OCI-LY3 (cell line): ENCODE results near the gene FXYD4.

Experiments used
- H2AFZ ChIP-seq: fragments of 200-600, 300-600 bp; shearing (Covaris generic); 2 replicates; pipeline ENCODE4 v1.6.0; 2014; ENCODE audit warnings: antibody characterized with exemption, low read depth, low read length
- H3K27ac ChIP-seq: fragments of 200-600, 300-600 bp; sonication (generic); 2 replicates; pipeline ENCODE4 v1.5.1; 2014; ENCODE audit warnings: mild to moderate bottlenecking, low read length, moderate library complexity, mixed read lengths
- H3K27me3 ChIP-seq: fragments of 200-600, 300-600 bp; sonication (generic); 2 replicates; pipeline ENCODE4 v1.6.1; 2014; ENCODE audit warnings: low read depth, low read length, mixed read lengths
- H3K36me3 ChIP-seq: fragments of 200-600, 300-600 bp; sonication (generic); replicated peaks from 2 replicates; pipeline ENCODE3; 2014; ENCODE audit warnings: low read depth, low read length, mixed read lengths
- H3K4me1 ChIP-seq: fragments of 300-600, 200-600 bp; sonication (generic); 2 replicates; pipeline ENCODE4 v1.6.1; 2014; ENCODE audit warnings: low read length, mixed read lengths
- H3K4me2 ChIP-seq: fragments of 200-600, 300-600 bp; sonication (generic); 2 replicates; pipeline ENCODE4 v1.6.1; 2014; ENCODE audit warnings: low read length, mixed read lengths
- H3K4me3 ChIP-seq: fragments of 300-600, 200-600 bp; sonication (generic); 2 replicates; pipeline ENCODE4 v1.5.1; 2014; ENCODE audit warnings: antibody characterized with exemption, mild to moderate bottlenecking, low read length, moderate library complexity
- H3K79me2 ChIP-seq: fragments of 300-600, 200-600 bp; shearing (Covaris generic); 2 replicates; pipeline ENCODE4 v1.6.1; 2014; ENCODE audit warnings: mild to moderate bottlenecking, low read length, mixed read lengths
- H3K9ac ChIP-seq: fragments of 300-600, 200-600 bp; shearing (Covaris generic); 2 replicates; pipeline ENCODE4 v1.6.0; 2014; ENCODE audit warnings: mild to moderate bottlenecking, low read length, moderate library complexity
- H3K9me3 ChIP-seq: fragments of 200-600, 300-600 bp; shearing (Covaris generic); 2 replicates; pipeline ENCODE4 v1.6.1; 2014; ENCODE audit warnings: low read length, mixed read lengths; ENCODE audit not compliant: insufficient read depth
- H4K20me1 ChIP-seq: fragments of 200-600, 300-600 bp; sonication (generic); 2 replicates; pipeline ENCODE4 v1.6.1; 2016; ENCODE audit warnings: low read length, mixed read lengths; ENCODE audit not compliant: insufficient read depth
- EZH2phosphoT487 ChIP-seq: fragments of 200-600 bp; shearing (Covaris generic); IDR thresholded peaks from 2 replicates; pipeline ENCODE4 v1.6.1; 2018; ENCODE audit warnings: antibody characterized with exemption, mixed run types, low read depth
- TF ChIP-seq, protein P1 (sequence below): fragments of 200-600, 300-600 bp; sonication (generic); IDR thresholded peaks from 2 replicates; pipeline ENCODE4 v1.5.1; 2014; ENCODE audit warnings: antibody characterized with exemption, low read length, low read depth

The FXYD4 gene

GRCh38 chr10:43384252-43385221, 13.1 kb downstream of the FXYD4 start:
- H2AFZ ChIP-seq, result no peak overlapping the region
- H3K27me3 ChIP-seq, result no peaks in the 10 kb centered on the region
- H4K20me1 ChIP-seq, result peaks cover 42% of the 10 kb centered on the region
- no peak overlapping the region for H3K9ac ChIP-seq
- peaks cover 34% of the 10 kb centered on the region for H3K36me3 ChIP-seq
- no peaks in the 10 kb centered on the region for H3K9me3 ChIP-seq
- TF ChIP-seq EZH2phosphoT487, result no peak
- TF ChIP-seq, protein P1, sequence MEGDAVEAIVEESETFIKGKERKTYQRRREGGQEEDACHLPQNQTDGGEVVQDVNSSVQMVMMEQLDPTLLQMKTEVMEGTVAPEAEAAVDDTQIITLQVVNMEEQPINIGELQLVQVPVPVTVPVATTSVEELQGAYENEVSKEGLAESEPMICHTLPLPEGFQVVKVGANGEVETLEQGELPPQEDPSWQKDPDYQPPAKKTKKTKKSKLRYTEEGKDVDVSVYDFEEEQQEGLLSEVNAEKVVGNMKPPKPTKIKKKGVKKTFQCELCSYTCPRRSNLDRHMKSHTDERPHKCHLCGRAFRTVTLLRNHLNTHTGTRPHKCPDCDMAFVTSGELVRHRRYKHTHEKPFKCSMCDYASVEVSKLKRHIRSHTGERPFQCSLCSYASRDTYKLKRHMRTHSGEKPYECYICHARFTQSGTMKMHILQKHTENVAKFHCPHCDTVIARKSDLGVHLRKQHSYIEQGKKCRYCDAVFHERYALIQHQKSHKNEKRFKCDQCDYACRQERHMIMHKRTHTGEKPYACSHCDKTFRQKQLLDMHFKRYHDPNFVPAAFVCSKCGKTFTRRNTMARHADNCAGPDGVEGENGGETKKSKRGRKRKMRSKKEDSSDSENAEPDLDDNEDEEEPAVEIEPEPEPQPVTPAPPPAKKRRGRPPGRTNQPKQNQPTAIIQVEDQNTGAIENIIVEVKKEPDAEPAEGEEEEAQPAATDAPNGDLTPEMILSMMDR, result no peak
- H3K27ac ChIP-seq, result no peak overlapping the region
- H3K4me3 ChIP-seq, result no peak overlapping the region
- no peak overlapping the region for H3K4me2 ChIP-seq
- H3K4me1 ChIP-seq, result no peaks in the 10 kb centered on the region
- H3K79me2 ChIP-seq, result peaks cover 16% of the 10 kb centered on the region

- no peak overlapping the region for H3K27ac ChIP-seq
Observed at GRCh38 chr10:43385412-43386004, 14.1 kb downstream of the FXYD4 start.

DNA sequence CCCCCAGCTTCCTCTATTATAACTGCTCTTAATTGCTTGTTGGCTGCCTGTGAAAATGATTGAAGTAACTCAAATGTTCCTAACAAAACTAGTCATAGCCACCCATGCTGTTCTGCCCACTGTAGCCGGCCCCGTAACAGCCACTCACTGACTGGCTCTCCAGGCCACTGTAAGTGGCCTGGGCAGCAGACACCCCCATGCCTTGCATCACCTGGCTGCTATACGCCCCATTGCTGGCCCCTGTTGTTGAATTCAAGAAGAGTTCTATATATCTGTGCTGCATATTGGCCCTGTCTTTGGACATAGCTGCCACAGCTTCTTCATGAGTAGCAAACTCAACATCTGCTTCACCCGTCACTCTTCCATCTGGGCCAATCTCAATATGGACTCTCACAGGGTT, 15.1 kb downstream of the FXYD4 start:
- TF ChIP-seq, protein P1, result no peak
- TF ChIP-seq EZH2phosphoT487, result no peak
- Histone ChIP-seq H3K4me2 (no peak overlapping the region), H3K9ac (no peak overlapping the region), H3K27me3 (no peaks in the 10 kb centered on the region), H3K4me1 (no peaks in the 10 kb centered on the region), H3K4me3 (no peak overlapping the region), H3K79me2 (peaks cover 36% of the 10 kb centered on the region), H3K9me3 (no peaks in the 10 kb centered on the region), H4K20me1 (peaks cover 61% of the 10 kb centered on the region), H3K36me3 (peaks cover 48% of the 10 kb centered on the region), H2AFZ (no peak overlapping the region), H3K27ac (no peak overlapping the region)

More at GRCh38 chr10:43385412-43386004, 14.1 kb downstream of the FXYD4 start:
- H4K20me1 ChIP-seq, result peaks cover 52% of the 10 kb centered on the region
- H3K36me3 ChIP-seq, result peaks cover 43% of the 10 kb centered on the region
- TF ChIP-seq, protein P1, result no peak
- TF ChIP-seq EZH2phosphoT487, result no peak
- no peak overlapping the region for H3K4me2 ChIP-seq
- peaks cover 25% of the 10 kb centered on the region for H3K79me2 ChIP-seq
- no peaks in the 10 kb centered on the region for H3K27me3 ChIP-seq
- H3K9me3 ChIP-seq, result no peaks in the 10 kb centered on the region
- H3K4me1 ChIP-seq, result no peaks in the 10 kb centered on the region
- H2AFZ ChIP-seq, result no peak overlapping the region
- no peak overlapping the region for H3K9ac ChIP-seq
- H3K4me3 ChIP-seq, result no peak overlapping the region

DNA sequence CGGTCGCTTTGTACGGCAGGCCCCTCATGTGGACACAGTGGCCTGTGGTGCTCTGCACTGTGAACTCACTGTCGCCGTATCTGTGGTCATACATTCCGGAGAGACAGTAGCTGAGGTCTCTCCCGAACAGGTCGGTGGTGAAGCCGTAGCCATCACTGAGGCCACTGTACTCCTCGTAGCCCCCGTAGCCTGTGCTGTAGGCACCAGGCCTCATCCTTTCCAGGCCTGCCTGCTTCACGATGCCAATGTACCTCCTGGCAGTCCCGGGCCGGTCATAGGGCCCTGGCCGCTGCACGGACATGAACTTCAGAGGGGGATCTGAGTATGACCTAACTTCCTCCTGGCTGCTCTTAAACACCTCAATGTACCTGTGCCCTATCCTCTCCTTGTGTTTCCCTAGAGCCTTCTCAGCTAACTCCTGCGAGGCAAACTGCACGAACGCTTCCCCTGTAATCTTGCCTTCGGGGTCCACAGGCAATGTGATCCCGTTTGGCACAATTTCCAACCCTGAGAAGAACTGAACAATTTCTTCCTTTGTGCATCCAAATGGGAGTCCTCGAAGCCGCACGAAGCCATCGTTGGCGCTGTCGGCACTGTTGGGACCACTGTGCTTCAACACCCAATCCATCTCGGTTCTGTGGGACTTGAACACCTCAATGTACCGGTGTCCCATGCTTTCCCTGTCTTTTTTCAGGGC, 15.7 kb downstream of the FXYD4 start:
- H4K20me1 ChIP-seq, result peaks cover 61% of the 10 kb centered on the region
- H3K9ac ChIP-seq, result no peak overlapping the region
- no peaks in the 10 kb centered on the region for H3K9me3 ChIP-seq
- H2AFZ ChIP-seq, result no peak overlapping the region
- H3K79me2 ChIP-seq, result peaks cover 42% of the 10 kb centered on the region
- H3K27ac ChIP-seq, result no peak overlapping the region
- no peaks in the 10 kb centered on the region for H3K27me3 ChIP-seq
- H3K4me2 ChIP-seq, result no peak overlapping the region
- peaks cover 51% of the 10 kb centered on the region for H3K36me3 ChIP-seq
- H3K4me3 ChIP-seq, result no peak overlapping the region
- TF ChIP-seq, protein P1, result no peak
- TF ChIP-seq EZH2phosphoT487, result no peak
- H3K4me1 ChIP-seq, result no peaks in the 10 kb centered on the region
